Esophagus squamous epithelium (tissue), 5 donors: ENCODE data around the gene PKP2. TPM values are rescaled to one million over a fixed set of nuclear protein-coding genes. Genes with fewer than 3 reads are reported as not detected.

Experiments
- DNase-seq: peaks from one replicate; lab custom pipeline; 2025; lab: John Stamatoyannopoulos, UW
- H3K27ac ChIP-seq, 4 donors: fragments of 200-600 bp; sonication (generic); one replicate each; pipeline ENCODE4 v1.5.1; 2016 to 2019; ENCODE audit warnings: mild to moderate bottlenecking in 1 of 4
- H3K27me3 ChIP-seq, 4 donors: fragments of 200-600 bp; sonication (generic); 1 replicate in 3 of 4; 2 replicates in 1 of 4; pipeline versions ENCODE4 v1.5.1 to v1.6.0; 2017 to 2021; ENCODE audit warnings: antibody characterized with exemption in 1 of 4
- H3K36me3 ChIP-seq, 3 donors: fragments of 200-600 bp; sonication (generic); one replicate each; pipeline ENCODE4 v1.5.1; 2016 to 2019
- H3K4me1 ChIP-seq, 3 donors: fragments of 200-600 bp; sonication (generic); one replicate each; pipeline ENCODE4 v1.5.1; 2017 to 2019
- H3K4me3 ChIP-seq, 4 donors: fragments of 200-600 bp; sonication (generic); 1 replicate in 3 of 4; 2 replicates in 1 of 4; pipeline ENCODE4 v1.5.1; 2016 to 2019; ENCODE audit warnings: mild to moderate bottlenecking in 2 of 4, moderate library complexity in 1 of 4
- H3K9me3 ChIP-seq, 3 donors: fragments of 200-600 bp; sonication (generic); one replicate each; pipeline ENCODE4 v1.5.1; 2016 to 2019
- CTCF ChIP-seq, 6 experiments: fragments of 450-650 bp in 4 of 6; fragments of 200-600 bp in 2 of 6; sonication (generic) in 2 of 6; IDR thresholded peaks; one replicate each; pipeline ENCODE4 v1.5.1; 2016 to 2019; ENCODE audit warnings: antibody characterized with exemption in 6 of 6, mild to moderate bottlenecking in 4 of 6, moderate library complexity in 4 of 6
- POLR2A ChIP-seq, 4 donors: fragments of 450-650 bp; IDR thresholded peaks; one replicate each; pipeline ENCODE4 v1.6.1; 2017; ENCODE audit warnings: antibody characterized with exemption in 4 of 4, mild to moderate bottlenecking in 4 of 4, moderate library complexity in 3 of 4
- WGBS, 2 donors: methylation state at CpG; one replicate each; pipeline ENCODE4 v1.1.5; 2018; 5-methylcytosine and 5-hydroxymethylcytosine counted together
- intact Hi-C: fragments of 100-400 bp; cut with DNase I; formaldehyde crosslinking; loops from one replicate; pipeline ENCODE4 v1.15.0; 2022
- total RNA-seq, 4 donors: library from RNA; depleted of rRNA; stranded (reverse); fragments of >200 nt; gene quantifications; one replicate each; pipeline ENCODE4 v1.1.0, GENCODE V29; 2016
- donor health status: DM: yes; HTN: yes; CAD: no.

The PKP2 gene
- total RNA-seq, 4 donors from 2014 or later = 8.5 to 22.5 (median 21.6) TPM

DNA sequence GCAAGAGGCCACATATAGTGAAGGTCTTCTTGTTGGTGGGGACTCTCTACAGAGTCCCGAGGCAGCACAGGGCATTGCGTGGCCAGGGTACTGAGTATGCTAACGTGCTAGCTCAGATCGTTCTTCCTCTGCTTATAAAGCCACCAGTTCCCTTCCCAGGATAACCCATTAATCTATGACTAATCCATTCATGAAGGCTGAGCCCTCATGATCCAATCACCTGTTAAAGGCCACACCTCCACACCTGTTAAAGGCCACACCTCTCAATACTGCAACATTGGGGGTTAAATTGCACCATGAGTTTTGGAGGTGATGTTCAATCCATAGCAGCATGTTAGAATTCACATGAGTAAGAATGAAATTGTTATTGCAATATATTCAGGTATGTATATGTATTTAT lies 128.1 kb downstream of the PKP2 start:
- Histone ChIP-seq H3K9me3 (no peaks in the 10 kb centered on the region), H3K4me1 (no peaks in the 10 kb centered on the region), H3K27me3 (peaks cover 0 to 29% (median 0%) of the 10 kb centered on the region in 4 donors), H3K36me3 (no peaks in the 10 kb centered on the region), H3K27ac (no peak overlapping the region), H3K4me3 (no peak overlapping the region)
- no peak for DNase-seq
- intact Hi-C loops = no loop called here
- TF ChIP-seq POLR2A (IDR thresholded peaks at IDR 0.05) = no peak
- no peak for TF ChIP-seq CTCF (IDR thresholded peaks at IDR 0.05)
- WGBS, 2 donors = 48 to 54% methylated on average over 3 to 4 of the region's 4 CpGs

DNA sequence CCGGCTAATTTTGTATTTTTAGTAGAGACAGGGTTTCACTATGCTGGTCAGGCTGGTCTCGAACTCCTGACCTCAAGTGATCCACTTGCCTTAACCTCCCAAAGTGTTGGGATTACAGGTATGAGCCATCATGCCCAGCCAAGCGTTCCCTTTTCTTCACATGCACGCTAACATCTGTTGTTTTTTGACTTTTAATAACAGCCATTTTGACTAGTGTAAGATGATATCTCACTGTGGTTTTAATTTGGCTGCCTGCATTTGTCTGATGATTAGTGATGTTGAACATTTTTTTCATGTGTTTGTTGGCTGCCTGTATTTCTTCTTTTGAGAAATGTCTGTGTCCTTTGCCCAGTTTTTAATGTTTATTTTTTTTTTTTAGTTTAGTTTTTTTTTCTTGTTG lies 130.7 kb downstream of the PKP2 start:
- Histone ChIP-seq H3K9me3 (no peaks in the 10 kb centered on the region), H3K27ac (no peak overlapping the region), H3K27me3 (peaks cover 0 to 25% (median 0%) of the 10 kb centered on the region in 4 donors), H3K4me3 (no peak overlapping the region), H3K36me3 (no peaks in the 10 kb centered on the region), H3K4me1 (no peaks in the 10 kb centered on the region)
- WGBS, 2 donors = 75 to 83% methylated on average over 4 of the region's 4 CpGs
- no peak for DNase-seq
- intact Hi-C loops = no loop called here
- TF ChIP-seq POLR2A (IDR thresholded peaks at IDR 0.05) = no peak

DNA sequence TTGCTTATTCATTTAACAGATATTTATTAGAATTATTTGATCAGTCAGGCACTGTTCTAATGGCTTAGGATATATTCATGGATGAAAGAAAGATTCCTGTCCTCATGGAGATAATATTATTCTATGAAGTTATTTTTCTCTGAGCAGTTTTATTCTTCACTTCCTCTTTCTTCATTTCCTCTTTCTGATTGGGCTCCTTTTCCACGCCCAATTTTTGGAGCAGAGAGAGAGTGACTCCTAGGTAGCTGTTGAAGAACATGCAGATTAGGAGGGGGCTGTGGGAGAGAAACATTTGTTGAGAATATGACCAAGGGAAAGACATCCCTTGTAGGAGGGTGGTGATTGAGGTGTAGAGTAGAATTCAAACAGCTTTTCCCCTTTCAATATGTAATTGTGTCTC lies 134.9 kb downstream of the PKP2 start:
- TF ChIP-seq POLR2A (IDR thresholded peaks at IDR 0.05) (no peak), CTCF (IDR thresholded peaks at IDR 0.05) (no peak)
- Histone ChIP-seq H3K36me3 (no peaks in the 10 kb centered on the region), H3K27ac (no peak overlapping the region), H3K4me3 (no peak overlapping the region), H3K27me3 (peaks cover 0 to 8% (median 0%) of the 10 kb centered on the region in 4 donors), H3K9me3 (no peaks in the 10 kb centered on the region), H3K4me1 (no peaks in the 10 kb centered on the region)
- intact Hi-C loops = no loop called here
- 33 to 42% methylated on average over 1 of the region's 1 CpG for WGBS, 2 donors
- no peak for DNase-seq

DNA sequence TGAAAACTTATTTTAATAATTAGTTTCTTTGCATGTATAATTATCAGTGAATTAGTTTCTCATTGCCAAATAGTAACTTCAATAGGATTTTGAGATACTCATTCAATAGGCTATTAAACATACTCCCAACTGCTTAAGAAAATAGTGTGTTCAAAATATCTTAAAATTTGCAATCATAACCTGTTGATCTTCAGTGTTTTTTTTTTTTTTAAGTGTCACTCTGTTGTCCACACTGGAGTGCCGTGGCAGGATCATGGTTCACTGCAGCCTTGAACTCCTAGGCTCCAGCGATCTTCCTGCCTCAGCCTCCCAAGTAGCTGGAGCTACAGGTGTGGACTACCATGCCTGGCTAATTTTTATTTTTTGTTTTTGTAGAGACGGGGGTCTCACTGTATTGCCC lies 139.4 kb downstream of the PKP2 start:
- no peak for TF ChIP-seq POLR2A (IDR thresholded peaks at IDR 0.05)
- no peak for TF ChIP-seq CTCF (IDR thresholded peaks at IDR 0.05)
- Histone ChIP-seq H3K9me3 (no peaks in the 10 kb centered on the region), H3K4me1 (peaks cover 6 to 20% (median 12%) of the 10 kb centered on the region in 3 donors), H3K4me3 (no peak overlapping the region), H3K27me3 (peaks cover 0 to 3% (median 0%) of the 10 kb centered on the region in 4 donors), H3K27ac (no peak overlapping the region), H3K36me3 (peaks cover 0 to 14% (median 0%) of the 10 kb centered on the region in 3 donors)
- intact Hi-C loops = loop anchor here (10.0 kb wide), 1 partner anchor 1268 kb away; the partner anchor contains the start of gene ALG10
- no peak for DNase-seq
- WGBS, 2 donors = 86 to 98% methylated on average over 3 of the region's 3 CpGs

DNA sequence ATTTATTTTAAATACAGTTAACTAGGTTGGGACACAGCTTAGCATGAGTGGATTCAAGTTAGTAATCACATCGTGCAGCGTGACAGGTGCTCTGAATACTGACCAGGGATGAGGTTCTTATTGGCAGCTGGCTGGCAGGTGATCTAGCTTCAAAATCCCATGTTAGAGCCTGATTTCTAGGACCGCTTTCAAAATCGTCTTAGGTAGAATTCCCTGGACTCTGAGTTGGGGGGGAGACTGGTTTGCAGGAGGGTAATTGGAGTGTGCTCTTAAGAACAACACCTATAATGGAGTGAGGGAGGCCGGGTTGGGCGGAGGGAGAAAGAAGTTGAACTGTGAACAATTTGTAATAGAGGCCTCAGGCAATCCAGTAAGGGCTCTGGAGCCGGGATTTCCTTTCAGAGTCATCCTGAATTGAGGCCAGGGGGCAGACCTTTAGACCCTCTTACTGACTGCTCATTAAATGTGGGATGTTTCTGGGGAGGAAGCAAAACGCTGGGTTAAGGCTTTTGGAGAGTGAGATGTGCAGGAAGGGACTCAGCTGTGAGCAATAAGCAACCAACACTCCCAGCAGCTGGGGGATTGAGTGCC lies 140.0 kb downstream of the PKP2 start:
- H3K9me3 ChIP-seq = no peaks in the 10 kb centered on the region
- TF ChIP-seq POLR2A (IDR thresholded peaks at IDR 0.05) = no peak
- no peak for TF ChIP-seq CTCF (IDR thresholded peaks at IDR 0.05)
- H3K4me3 ChIP-seq = peak overlapping the region in 3 of 4 donors; percentile 69 to 91 (median 75)
- H3K4me1 ChIP-seq = peaks cover 6 to 20% (median 12%) of the 10 kb centered on the region in 3 donors
- peaks cover 0 to 20% (median 0%) of the 10 kb centered on the region in 3 donors for H3K36me3 ChIP-seq
- peaks cover 0 to 3% (median 0%) of the 10 kb centered on the region in 4 donors for H3K27me3 ChIP-seq
- peak overlapping the region in 2 of 4 donors; percentile 93 to 94 for H3K27ac ChIP-seq
- DNase-seq = no peak
- 27 to 37% methylated on average over 8 of the region's 8 CpGs for WGBS, 2 donors
- intact Hi-C loops = loop anchor here (10.0 kb wide), 1 partner anchor 1268 kb away; the partner anchor contains the start of gene ALG10
